Activated CD8-positive, alpha-beta T cell treated with anti-CD3 and anti-CD28 coated beads for 36 hours (primary cell): Measurements from ENCODE around the gene PCF11. TPM values are rescaled to one million over a fixed set of nuclear protein-coding genes. Genes with fewer than 3 reads are reported as not detected.

Experiments used
- ATAC-seq: fragments of 200-7000 bp; cut with Tn5 transposase; one replicate; pipeline ENCODE4 v1.10.0; 2021; ENCODE audit warnings: mild to moderate bottlenecking, moderate library complexity
- CTCF ChIA-PET: fragments of 350-600 bp; sonication (Branson Sonifier 250); formaldehyde crosslinking; loops from one replicate; lab custom pipeline; 2021; ENCODE audit warnings: antibody characterized with exemption; lab: Charles Lee
- POLR2A ChIA-PET: fragments of 350-600 bp; sonication (Branson Sonifier 250); formaldehyde crosslinking; loops from one replicate; lab custom pipeline; 2021; ENCODE audit warnings: antibody characterized with exemption; lab: Charles Lee
- DNase-seq: peaks from one replicate; pipeline ENCODE4 v3.0.0-alpha.2; 2020
- H3K27ac Mint-ChIP-seq: one replicate; pipeline ENCODE4 v1.8.0; 2021; ENCODE audit warnings: mild to moderate bottlenecking, mixed read lengths
- H3K27me3 Mint-ChIP-seq: one replicate; pipeline ENCODE4 v1.8.0; 2021; ENCODE audit warnings: mixed read lengths
- H3K36me3 Mint-ChIP-seq: one replicate; pipeline ENCODE4 v1.8.0; 2021; ENCODE audit warnings: low read depth, mixed read lengths
- H3K4me1 Mint-ChIP-seq: one replicate; pipeline ENCODE4 v1.8.0; 2021; ENCODE audit warnings: low read depth, mixed read lengths
- H3K4me3 Mint-ChIP-seq: one replicate; pipeline ENCODE4 v1.8.0; 2021; ENCODE audit warnings: mild to moderate bottlenecking, moderate library complexity, mixed read lengths
- H3K9me3 Mint-ChIP-seq: one replicate; pipeline ENCODE4 v1.8.0; 2021; ENCODE audit warnings: mixed read lengths
- CTCF ChIP-seq: fragments of 200-600 bp; IDR thresholded peaks from one replicate; pipeline ENCODE4 v1.8.0; 2022; ENCODE audit warnings: antibody characterized with exemption, mild to moderate bottlenecking
- intact Hi-C: fragments of 100-400 bp; cut with micrococcal nuclease; formaldehyde crosslinking; loops from one replicate; pipeline ENCODE4 v1.10.0; 2022
- total RNA-seq, 2 experiments: library from RNA; stranded (reverse); gene quantifications; one replicate each; pipeline ENCODE4 v1.2.3, GENCODE V29; 2021

PCF11 gene
- total RNA-seq, 2 experiments from 2014 or later: 53.9 to 55.6 TPM

GRCh38 chr11:83161610-83162199 is 4.8 kb downstream of the PCF11 start:
- DNase-seq (no peak), ATAC-seq (no peak)
- intact Hi-C loops: loop anchor here (2.0 kb wide), 1 partner anchor 33 kb away; no protein-coding TSS in a partner anchor
- Mint-ChIP-seq H3K36me3 (peaks cover 71% of the 10 kb centered on the region), H3K4me1 (peaks cover 53% of the 10 kb centered on the region), H3K9me3 (no peaks in the 10 kb centered on the region), H3K27ac (peak overlapping the region; percentile 77), H3K4me3 (peak overlapping the region; percentile 100), H3K27me3 (no peaks in the 10 kb centered on the region)
- ChIA-PET POLR2A (interaction anchor here (0.9 to 3.3 kb wide), 2 partner anchors 7 to 260 kb away, joined by 3 to 18 read pairs; partner anchors contain the start of genes DDIAS and PRCP), CTCF (interaction anchor here (0.8 to 1.3 kb wide), 2 partner anchors 162 to 251 kb away, joined by 3 read pairs; no protein-coding TSS in a partner anchor)
- TF ChIP-seq CTCF: no peak

GRCh38 chr11:83162377-83162776 is 5.4 kb downstream of the PCF11 start:
- ChIA-PET POLR2A (no interaction called here), CTCF (interaction anchor here (0.8 to 1.3 kb wide), 2 partner anchors 163 to 252 kb away, joined by 3 read pairs; no protein-coding TSS in a partner anchor)
- peaks cover 74% of the 10 kb centered on the region for H3K36me3 Mint-ChIP-seq
- H3K27me3 Mint-ChIP-seq: no peaks in the 10 kb centered on the region
- peak overlapping the region; percentile 77 for H3K27ac Mint-ChIP-seq
- intact Hi-C loops: no loop called here
- DNase-seq: no peak
- no peaks in the 10 kb centered on the region for H3K9me3 Mint-ChIP-seq
- peak overlapping the region; percentile 100 for H3K4me3 Mint-ChIP-seq
- peaks cover 54% of the 10 kb centered on the region for H3K4me1 Mint-ChIP-seq
- peak; percentile 48 for ATAC-seq
- TF ChIP-seq CTCF: no peak

GRCh38 chr11:83166193-83166866 is 9.4 kb downstream of the PCF11 start:
- ATAC-seq (no peak), DNase-seq (no peak)
- TF ChIP-seq CTCF: no peak
- Mint-ChIP-seq H3K4me3 (no peak overlapping the region), H3K27me3 (no peaks in the 10 kb centered on the region), H3K9me3 (no peaks in the 10 kb centered on the region), H3K4me1 (peaks cover 78% of the 10 kb centered on the region), H3K36me3 (peaks cover 75% of the 10 kb centered on the region), H3K27ac (peak overlapping the region; percentile 42)
- ChIA-PET CTCF (interaction anchor here (2.0 kb wide), 1 partner anchor 299 kb away, joined by 7 read pairs; no protein-coding TSS in a partner anchor), POLR2A (interaction anchor here (1.3 kb wide), 1 partner anchor 265 kb away, joined by 6 read pairs; the partner anchor contains the start of gene DDIAS)
- intact Hi-C loops: no loop called here

GRCh38 chr11:83168756-83169155 is 11.8 kb downstream of the PCF11 start:
- peaks cover 74% of the 10 kb centered on the region for H3K4me1 Mint-ChIP-seq
- ChIA-PET POLR2A (interaction anchor here (0.9 to 1.7 kb wide), 4 partner anchors 8 to 20 kb away, joined by 3 to 9 read pairs (median 4); partner anchors contain the start of gene PCF11), CTCF (no interaction called here)
- intact Hi-C loops: no loop called here
- ATAC-seq (no peak), DNase-seq (no peak)
- H3K27me3 Mint-ChIP-seq: no peaks in the 10 kb centered on the region
- no peak overlapping the region for H3K4me3 Mint-ChIP-seq
- no peaks in the 10 kb centered on the region for H3K9me3 Mint-ChIP-seq
- TF ChIP-seq CTCF: no peak
- H3K27ac Mint-ChIP-seq: no peak overlapping the region
- H3K36me3 Mint-ChIP-seq: peaks cover 77% of the 10 kb centered on the region
